Fibroblast of peridontal ligament (primary cell): ENCODE results near the gene PRR36.

ENCODE experiments used
- DNase-seq: peaks from one replicate; pipeline ENCODE4 v3.0.0-alpha.2; 2010; ENCODE audit errors: extremely low read depth

PRR36 gene

DNA sequence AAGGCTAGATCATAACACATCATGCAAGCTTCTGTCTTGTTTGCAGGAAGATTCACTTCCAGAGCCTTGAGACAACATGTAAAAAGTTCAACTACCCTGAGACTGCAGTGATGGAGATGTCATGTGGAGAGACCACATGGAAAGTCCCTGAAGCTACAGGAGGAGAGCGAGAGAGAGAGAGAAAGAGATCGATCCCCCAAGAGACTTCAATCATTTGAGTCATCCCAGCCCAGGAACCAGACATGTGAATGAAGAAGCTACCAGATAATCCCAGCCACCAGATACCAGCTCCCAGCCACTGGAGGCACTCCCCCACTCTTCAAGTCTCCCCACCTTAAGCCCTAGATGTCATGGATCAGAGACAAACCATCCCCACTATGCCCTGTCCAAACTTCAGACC is 54.9 kb downstream of the PRR36 start:
- no peak for DNase-seq

DNA sequence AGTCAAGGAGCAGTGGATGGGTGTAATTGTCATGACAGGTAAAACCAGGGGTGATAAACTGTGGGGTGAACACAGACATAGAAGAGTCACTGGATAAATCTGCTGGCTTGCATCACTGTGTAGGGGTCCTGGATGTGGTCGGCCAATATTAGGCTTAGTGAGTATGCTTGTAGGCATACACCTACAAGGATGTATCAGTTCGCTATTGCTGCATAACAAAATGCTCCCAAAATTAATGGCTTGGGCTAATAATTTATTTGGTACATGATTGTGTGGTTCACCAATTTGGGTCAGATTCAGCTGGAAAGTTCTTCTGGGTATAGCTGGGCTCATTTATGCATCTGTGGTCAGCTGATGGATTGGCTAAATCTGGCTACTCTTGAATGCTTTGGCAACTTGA is 55.4 kb downstream of the PRR36 start:
- no peak for DNase-seq
